ENCODE results near the gene CLEC16A. TPM values are rescaled to one million over a fixed set of nuclear protein-coding genes. Genes with fewer than 3 reads are reported as not detected.

CLEC16A gene
- total and polyA plus RNA-seq, 2 donors (not counting 1 experiment from before 2014, with no cell fraction given) = 21.9 to 79.5 TPM

DNA sequence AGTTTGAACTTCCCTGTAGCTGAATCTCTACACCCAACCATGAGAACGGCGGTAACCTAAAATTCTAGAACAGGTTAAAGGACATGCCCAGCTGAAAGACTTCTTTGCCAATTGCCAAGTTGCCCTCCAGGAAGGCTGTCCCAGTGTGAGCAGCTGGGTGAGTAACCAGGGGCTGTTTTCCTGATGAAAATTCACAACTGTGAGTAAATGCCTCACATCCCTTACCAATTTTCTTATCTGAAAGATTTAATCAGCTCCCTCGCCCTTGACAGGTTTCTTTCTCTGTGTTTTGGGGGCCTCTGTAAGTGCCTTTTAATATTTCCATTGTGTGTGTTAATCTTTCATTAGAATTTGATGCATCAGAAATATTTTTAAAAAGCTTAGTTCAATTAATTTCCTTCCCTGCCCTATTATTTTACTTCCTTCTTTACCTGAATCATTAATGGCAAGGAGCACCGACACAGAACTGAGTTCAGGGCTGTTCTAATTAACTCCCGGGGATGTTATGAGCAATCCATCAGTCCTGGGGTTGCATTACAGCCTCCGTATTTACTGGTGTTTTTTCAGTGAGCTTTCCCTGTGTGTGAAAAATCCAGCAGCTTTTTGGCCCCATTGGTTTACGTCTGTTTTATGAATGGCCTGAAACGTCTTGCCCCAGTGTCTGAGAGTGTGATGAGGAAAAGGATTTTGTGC, 152.9 kb downstream of the CLEC16A start:
- intact Hi-C loops (cut with micrococcal nuclease) = no loop called here
- H3K9me3 Mint-ChIP-seq (ENCODE audit: insufficient read depth) = no peaks in the 10 kb centered on the region
- H2AFZ ChIP-seq (ENCODE audit: insufficient read depth, low read depth, low read length, poor library complexity, severe bottlenecking) = no peak overlapping the region
- H4K20me1 ChIP-seq (ENCODE audit: control insufficient read depth, insufficient read depth, low read length, poor library complexity, severe bottlenecking) = no peaks in the 10 kb centered on the region
- no peak overlapping the region for H3K9ac ChIP-seq (ENCODE audit: low read length)
- POLR2A ChIA-PET = no interaction called here
- H3K4me1 ChIP-seq (ENCODE audit: control insufficient read depth in 2 of 2, insufficient read depth in 2 of 2, low read length in 2 of 2) = peaks cover 27 to 46% of the 10 kb centered on the region in 2 donors
- no peaks in the 10 kb centered on the region for H3K27me3 Mint-ChIP-seq
- H3K4me2 ChIP-seq (replicated peaks; ENCODE audit: low read depth, low read length, poor library complexity, severe bottlenecking) = no peak overlapping the region
- TF ChIP-seq, protein P1, sequence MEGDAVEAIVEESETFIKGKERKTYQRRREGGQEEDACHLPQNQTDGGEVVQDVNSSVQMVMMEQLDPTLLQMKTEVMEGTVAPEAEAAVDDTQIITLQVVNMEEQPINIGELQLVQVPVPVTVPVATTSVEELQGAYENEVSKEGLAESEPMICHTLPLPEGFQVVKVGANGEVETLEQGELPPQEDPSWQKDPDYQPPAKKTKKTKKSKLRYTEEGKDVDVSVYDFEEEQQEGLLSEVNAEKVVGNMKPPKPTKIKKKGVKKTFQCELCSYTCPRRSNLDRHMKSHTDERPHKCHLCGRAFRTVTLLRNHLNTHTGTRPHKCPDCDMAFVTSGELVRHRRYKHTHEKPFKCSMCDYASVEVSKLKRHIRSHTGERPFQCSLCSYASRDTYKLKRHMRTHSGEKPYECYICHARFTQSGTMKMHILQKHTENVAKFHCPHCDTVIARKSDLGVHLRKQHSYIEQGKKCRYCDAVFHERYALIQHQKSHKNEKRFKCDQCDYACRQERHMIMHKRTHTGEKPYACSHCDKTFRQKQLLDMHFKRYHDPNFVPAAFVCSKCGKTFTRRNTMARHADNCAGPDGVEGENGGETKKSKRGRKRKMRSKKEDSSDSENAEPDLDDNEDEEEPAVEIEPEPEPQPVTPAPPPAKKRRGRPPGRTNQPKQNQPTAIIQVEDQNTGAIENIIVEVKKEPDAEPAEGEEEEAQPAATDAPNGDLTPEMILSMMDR (IDR thresholded peaks at IDR 0.05) = no peak
- TF ChIP-seq EZH2 (IDR thresholded peaks at IDR 0.05; ENCODE audit: borderline replicate concordance, insufficient read depth, low read depth, low read length, poor library complexity, severe bottlenecking) = no peak
- DNase-seq (no peak), ATAC-seq (ENCODE audit: low read depth) (no peak)
- peaks cover 3% of the 10 kb centered on the region for H3K79me2 ChIP-seq (ENCODE audit: control insufficient read depth, insufficient read depth, low read length)
- H3K4me3 ChIP-seq (ENCODE audit: control extremely low read depth in 1 of 5, extremely low read depth in 1 of 5, insufficient read depth in 1 of 5, low read depth in 2 of 5, low read length in 4 of 5) = no peak overlapping the region
- 97% methylated on average over 7 of the region's 8 CpGs for WGBS (ENCODE audit: insufficient coverage)
- CTCF ChIA-PET = interaction anchor here (0.5 kb wide), 1 partner anchor 715 kb away, joined by 3 read pairs; no protein-coding TSS in a partner anchor
- H3K27ac Mint-ChIP-seq = peak overlapping the region; percentile 34
- no peak overlapping the region for H3K4me3 Mint-ChIP-seq
- peaks cover 52% of the 10 kb centered on the region for H3K4me1 Mint-ChIP-seq
- H3K36me3 ChIP-seq (replicated peaks in 1 of 2; ENCODE audit: control extremely low read depth in 1 of 2, control insufficient read depth in 1 of 2, extremely low read depth in 1 of 2, insufficient read depth in 2 of 2, low read length in 1 of 2) = peaks cover 6 to 20% of the 10 kb centered on the region in 2 experiments
- no peaks in the 10 kb centered on the region for H3K9me3 ChIP-seq (ENCODE audit: control extremely low read depth in 1 of 3, control insufficient read depth in 2 of 3, insufficient read depth in 1 of 3, low read length in 2 of 3)
- H3K27ac ChIP-seq (ENCODE audit: low read length in 2 of 2) = no peak overlapping the region
- no peaks in the 10 kb centered on the region for H3K27me3 ChIP-seq (replicated peaks in 1 of 4; ENCODE audit: control extremely low read depth in 1 of 4, control insufficient read depth in 3 of 4, insufficient read depth in 4 of 4, low read length in 3 of 4)

DNA sequence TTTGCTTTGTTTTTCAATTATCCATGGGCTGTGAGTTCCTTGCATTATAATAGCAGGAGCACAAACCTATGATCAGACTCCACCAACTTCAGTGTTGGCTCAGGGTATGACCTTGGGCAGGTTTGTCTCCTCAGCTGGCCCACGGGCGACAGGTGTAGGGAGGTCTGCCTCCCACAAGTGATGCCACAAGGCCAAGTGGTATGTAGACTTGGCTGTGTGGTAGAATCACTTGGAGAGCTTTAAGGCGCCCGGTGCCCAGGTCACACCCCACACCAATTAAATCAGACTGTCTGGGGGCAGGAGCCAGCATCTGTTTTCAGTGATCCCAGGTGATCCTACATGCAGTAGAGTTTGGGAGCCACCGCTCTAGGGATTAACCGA, 153.4 kb downstream of the CLEC16A start:
- Histone ChIP-seq H3K79me2 (ENCODE audit: control insufficient read depth, insufficient read depth, low read length) (peaks cover 3% of the 10 kb centered on the region), H3K27ac (ENCODE audit: low read length in 2 of 2) (no peak overlapping the region), H3K9ac (ENCODE audit: low read length) (no peak overlapping the region), H3K36me3 (replicated peaks in 1 of 2; ENCODE audit: control extremely low read depth in 1 of 2, control insufficient read depth in 1 of 2, extremely low read depth in 1 of 2, insufficient read depth in 2 of 2, low read length in 1 of 2) (peaks cover 4 to 17% of the 10 kb centered on the region in 2 experiments), H3K27me3 (replicated peaks in 1 of 4; ENCODE audit: control extremely low read depth in 1 of 4, control insufficient read depth in 3 of 4, insufficient read depth in 4 of 4, low read length in 3 of 4) (no peaks in the 10 kb centered on the region), H3K9me3 (ENCODE audit: control extremely low read depth in 1 of 3, control insufficient read depth in 2 of 3, insufficient read depth in 1 of 3, low read length in 2 of 3) (no peaks in the 10 kb centered on the region), H3K4me1 (ENCODE audit: control insufficient read depth in 2 of 2, insufficient read depth in 2 of 2, low read length in 2 of 2) (peaks cover 27 to 44% of the 10 kb centered on the region in 2 donors), H3K4me3 (ENCODE audit: control extremely low read depth in 1 of 5, extremely low read depth in 1 of 5, insufficient read depth in 1 of 5, low read depth in 2 of 5, low read length in 4 of 5) (no peak overlapping the region), H2AFZ (ENCODE audit: insufficient read depth, low read depth, low read length, poor library complexity, severe bottlenecking) (no peak overlapping the region), H4K20me1 (ENCODE audit: control insufficient read depth, insufficient read depth, low read length, poor library complexity, severe bottlenecking) (no peaks in the 10 kb centered on the region), H3K4me2 (replicated peaks; ENCODE audit: low read depth, low read length, poor library complexity, severe bottlenecking) (no peak overlapping the region)
- DNase-seq (no peak), ATAC-seq (ENCODE audit: low read depth) (no peak)
- Mint-ChIP-seq H3K27me3 (no peaks in the 10 kb centered on the region), H3K4me3 (no peak overlapping the region), H3K9me3 (ENCODE audit: insufficient read depth) (no peaks in the 10 kb centered on the region), H3K4me1 (peaks cover 48% of the 10 kb centered on the region), H3K27ac (peak overlapping the region; percentile 34)
- ChIA-PET CTCF (no interaction called here), POLR2A (no interaction called here)
- 100% methylated on average over 4 of the region's 6 CpGs for WGBS (ENCODE audit: insufficient coverage)
- TF ChIP-seq EZH2 (IDR thresholded peaks at IDR 0.05; ENCODE audit: borderline replicate concordance, insufficient read depth, low read depth, low read length, poor library complexity, severe bottlenecking) = no peak
- TF ChIP-seq, protein P1 (IDR thresholded peaks at IDR 0.05) = no peak
- intact Hi-C loops (cut with micrococcal nuclease) = no loop called here
